HAP-1 (cell line): ENCODE data around the gene AUH.

Source experiments
- DNase-seq, 2 experiments: peaks; one replicate each; pipeline ENCODE4 v3.0.0-alpha.2; 2016 to 2020; ENCODE audit warnings: low spot score in 2 of 2
- H3K27me3 ChIP-seq: fragments of 250-450 bp; sonication (Bioruptor Pico); 2 replicates; pipeline ENCODE4 v1.5.1; 2020; ENCODE audit warnings: low read depth, mild to moderate bottlenecking, moderate library complexity
- H3K36me3 ChIP-seq: fragments of 250-450 bp; sonication (Bioruptor Pico); replicated peaks from 2 replicates; pipeline ENCODE4 v1.5.1; 2020; ENCODE audit warnings: mild to moderate bottlenecking
- H3K4me1 ChIP-seq: fragments of 250-450 bp; sonication (Bioruptor Pico); 2 replicates; pipeline ENCODE4 v1.5.1; 2020; ENCODE audit warnings: mild to moderate bottlenecking
- H3K4me3 ChIP-seq: fragments of 250-450 bp; sonication (Bioruptor Pico); 2 replicates; pipeline ENCODE4 v1.5.1; 2020; ENCODE audit warnings: mild to moderate bottlenecking, moderate library complexity
- H3K9me3 ChIP-seq: fragments of 250-450 bp; sonication (Bioruptor Pico); 2 replicates; pipeline ENCODE4 v1.5.1; 2020; ENCODE audit warnings: mild to moderate bottlenecking, moderate library complexity
- in situ Hi-C: fragments of 300-500 bp; cut with MboI; formaldehyde crosslinking; loops from 3 replicates; pipeline ENCODE4 v1.14.3; 2020; ENCODE audit warnings: low sequenced_read_pairs, inconsistent platforms, mixed read lengths

AUH gene

GRCh38 chr9:91312717-91313325 is 48.9 kb downstream of the AUH start:
- Histone ChIP-seq H3K36me3 (no peaks in the 10 kb centered on the region), H3K27me3 (no peaks in the 10 kb centered on the region), H3K4me1 (no peaks in the 10 kb centered on the region), H3K4me3 (no peak overlapping the region), H3K9me3 (no peaks in the 10 kb centered on the region)
- in situ Hi-C loops, result no loop called here
- no peak for DNase-seq

- H3K27me3 ChIP-seq, result no peaks in the 10 kb centered on the region
- no peaks in the 10 kb centered on the region for H3K9me3 ChIP-seq
- DNase-seq, result no peak
- H3K4me3 ChIP-seq, result no peak overlapping the region
- no peaks in the 10 kb centered on the region for H3K36me3 ChIP-seq
- in situ Hi-C loops, result no loop called here
- H3K4me1 ChIP-seq, result no peaks in the 10 kb centered on the region
These were observed 51.7 kb downstream of the AUH start for GRCh38 chr9:91310037-91310436.

- Histone ChIP-seq H3K27me3 (no peaks in the 10 kb centered on the region), H3K36me3 (no peaks in the 10 kb centered on the region), H3K9me3 (no peaks in the 10 kb centered on the region), H3K4me1 (no peaks in the 10 kb centered on the region), H3K4me3 (no peak overlapping the region)
- in situ Hi-C loops, result no loop called here
- no peak for DNase-seq
These were observed 53.5 kb downstream of the AUH start for GRCh38 chr9:91308191-91308590.

GRCh38 chr9:91307279-91307678 is 54.4 kb downstream of the AUH start:
- no peak for DNase-seq
- Histone ChIP-seq H3K27me3 (no peaks in the 10 kb centered on the region), H3K9me3 (no peaks in the 10 kb centered on the region), H3K36me3 (no peaks in the 10 kb centered on the region), H3K4me3 (no peak overlapping the region), H3K4me1 (no peaks in the 10 kb centered on the region)
- in situ Hi-C loops, result no loop called here

- no peak overlapping the region for H3K4me3 ChIP-seq
- in situ Hi-C loops, result no loop called here
- no peaks in the 10 kb centered on the region for H3K9me3 ChIP-seq
- no peaks in the 10 kb centered on the region for H3K27me3 ChIP-seq
- H3K4me1 ChIP-seq, result no peaks in the 10 kb centered on the region
- no peaks in the 10 kb centered on the region for H3K36me3 ChIP-seq
- DNase-seq, result no peak
These were observed 55.5 kb downstream of the AUH start for GRCh38 chr9:91306296-91306630.

- no peak overlapping the region for H3K4me3 ChIP-seq
- H3K9me3 ChIP-seq, result no peaks in the 10 kb centered on the region
- no peaks in the 10 kb centered on the region for H3K27me3 ChIP-seq
- no peaks in the 10 kb centered on the region for H3K36me3 ChIP-seq
- no peak for DNase-seq
- in situ Hi-C loops, result no loop called here
- no peaks in the 10 kb centered on the region for H3K4me1 ChIP-seq
These were observed 56.0 kb downstream of the AUH start for GRCh38 chr9:91305596-91306295.

- H3K4me1 ChIP-seq, result no peaks in the 10 kb centered on the region
- no peaks in the 10 kb centered on the region for H3K36me3 ChIP-seq
- in situ Hi-C loops, result no loop called here
- no peaks in the 10 kb centered on the region for H3K27me3 ChIP-seq
- H3K9me3 ChIP-seq, result no peaks in the 10 kb centered on the region
- no peak for DNase-seq
- no peak overlapping the region for H3K4me3 ChIP-seq
These were observed 57.8 kb downstream of the AUH start for GRCh38 chr9:91303741-91304415.

GRCh38 chr9:91302831-91303230 is 58.9 kb downstream of the AUH start:
- no peaks in the 10 kb centered on the region for H3K4me1 ChIP-seq

GRCh38 chr9:91301161-91301560 is 60.6 kb downstream of the AUH start:
- Histone ChIP-seq H3K27me3 (no peaks in the 10 kb centered on the region), H3K4me3 (no peak overlapping the region), H3K9me3 (no peaks in the 10 kb centered on the region), H3K4me1 (no peaks in the 10 kb centered on the region), H3K36me3 (no peaks in the 10 kb centered on the region; the same call in 1 of the 2 replicates)
- in situ Hi-C loops, result no loop called here
- DNase-seq, result no peak

More at GRCh38 chr9:91302831-91303230, 58.9 kb downstream of the AUH start:
- Histone ChIP-seq H3K36me3 (no peaks in the 10 kb centered on the region), H3K4me3 (no peak overlapping the region), H3K9me3 (no peaks in the 10 kb centered on the region), H3K27me3 (no peaks in the 10 kb centered on the region)
- DNase-seq, result no peak
- in situ Hi-C loops, result no loop called here

GRCh38 chr9:91298311-91298710 is 63.4 kb downstream of the AUH start:
- DNase-seq, result no peak
- Histone ChIP-seq H3K9me3 (no peaks in the 10 kb centered on the region), H3K27me3 (no peaks in the 10 kb centered on the region), H3K36me3 (peaks cover 11% of the 10 kb centered on the region), H3K4me3 (no peak overlapping the region), H3K4me1 (no peaks in the 10 kb centered on the region)
- in situ Hi-C loops, result no loop called here

GRCh38 chr9:91297306-91297705 is 64.4 kb downstream of the AUH start:
- in situ Hi-C loops, result no loop called here
- Histone ChIP-seq H3K27me3 (no peaks in the 10 kb centered on the region), H3K4me1 (no peaks in the 10 kb centered on the region), H3K9me3 (no peaks in the 10 kb centered on the region), H3K36me3 (peaks cover 17% of the 10 kb centered on the region), H3K4me3 (no peak overlapping the region)
- no peak for DNase-seq

- peaks cover 17% of the 10 kb centered on the region for H3K36me3 ChIP-seq
- no peak for DNase-seq
- H3K4me3 ChIP-seq, result no peak overlapping the region
- no peaks in the 10 kb centered on the region for H3K9me3 ChIP-seq
- no peaks in the 10 kb centered on the region for H3K4me1 ChIP-seq
- no peaks in the 10 kb centered on the region for H3K27me3 ChIP-seq
- in situ Hi-C loops, result no loop called here
These were observed 65.4 kb downstream of the AUH start for GRCh38 chr9:91296354-91296753.

GRCh38 chr9:91295357-91295756 is 66.4 kb downstream of the AUH start:
- H3K4me1 ChIP-seq, result no peaks in the 10 kb centered on the region
- no peak for DNase-seq
- no peaks in the 10 kb centered on the region for H3K9me3 ChIP-seq
- no peak overlapping the region for H3K4me3 ChIP-seq
- in situ Hi-C loops, result no loop called here
- H3K36me3 ChIP-seq, result peaks cover 17% of the 10 kb centered on the region
- no peaks in the 10 kb centered on the region for H3K27me3 ChIP-seq

- H3K36me3 ChIP-seq, result peaks cover 17% of the 10 kb centered on the region
- no peaks in the 10 kb centered on the region for H3K27me3 ChIP-seq
- in situ Hi-C loops, result no loop called here
- DNase-seq, result no peak
- H3K4me3 ChIP-seq, result no peak overlapping the region
- H3K4me1 ChIP-seq, result no peaks in the 10 kb centered on the region
- no peaks in the 10 kb centered on the region for H3K9me3 ChIP-seq
These were observed 69.9 kb downstream of the AUH start for GRCh38 chr9:91291866-91292265.
